ENCODE measurements around the gene PEAK1.
"Not testable (repeated sequence)": the region's sequence is repeated elsewhere in the genome, so short reads cannot be mapped to it uniquely, and the experiment has no call there.

The PEAK1 gene

GRCh38 chr15:77181305-77182074 lies 238.4 kb downstream of the PEAK1 start:
- H3K36me3 ChIP-seq (ENCODE audit: control insufficient read depth, insufficient read depth, low read length) = no peaks in the 10 kb centered on the region
- no peaks in the 10 kb centered on the region for H3K4me1 ChIP-seq (ENCODE audit: control insufficient read depth, insufficient read depth, low read length)
- H3K27me3 ChIP-seq (ENCODE audit: control insufficient read depth, insufficient read depth, low read length) = no peaks in the 10 kb centered on the region
- no peak overlapping the region for H3K9ac ChIP-seq (ENCODE audit: low read length)
- H3K27ac ChIP-seq (ENCODE audit: low read depth, low read length) = no peak overlapping the region
- H3K4me3 ChIP-seq (ENCODE audit: low read length) = no peak overlapping the region

DNA sequence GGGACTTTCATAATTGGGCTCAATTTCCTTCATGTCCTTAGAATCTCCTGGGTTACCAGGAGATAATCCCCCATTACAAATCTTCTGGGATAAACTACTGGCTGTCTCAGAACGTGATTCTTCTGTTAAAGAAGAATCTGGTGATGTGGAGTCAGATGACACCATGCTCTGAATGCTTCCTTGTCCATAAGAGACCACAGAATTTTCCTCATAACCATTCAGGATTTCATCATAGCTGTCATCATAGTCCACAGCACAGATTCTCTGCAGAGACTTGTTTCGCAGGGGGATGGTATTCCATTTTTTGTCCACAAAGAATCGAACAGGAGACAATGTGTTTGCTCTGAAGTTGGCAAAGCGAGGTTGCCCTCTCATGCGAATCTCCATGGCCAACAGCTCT lies 239.1 kb downstream of the PEAK1 start:
- Histone ChIP-seq H3K27ac (ENCODE audit: low read depth, low read length) (no peak overlapping the region), H3K4me1 (ENCODE audit: control insufficient read depth, insufficient read depth, low read length) (no peaks in the 10 kb centered on the region), H3K4me3 (ENCODE audit: low read length) (no peak overlapping the region), H3K36me3 (ENCODE audit: control insufficient read depth, insufficient read depth, low read length) (no peaks in the 10 kb centered on the region), H3K9ac (ENCODE audit: low read length) (no peak overlapping the region), H3K27me3 (ENCODE audit: control insufficient read depth, insufficient read depth, low read length) (no peaks in the 10 kb centered on the region)

DNA sequence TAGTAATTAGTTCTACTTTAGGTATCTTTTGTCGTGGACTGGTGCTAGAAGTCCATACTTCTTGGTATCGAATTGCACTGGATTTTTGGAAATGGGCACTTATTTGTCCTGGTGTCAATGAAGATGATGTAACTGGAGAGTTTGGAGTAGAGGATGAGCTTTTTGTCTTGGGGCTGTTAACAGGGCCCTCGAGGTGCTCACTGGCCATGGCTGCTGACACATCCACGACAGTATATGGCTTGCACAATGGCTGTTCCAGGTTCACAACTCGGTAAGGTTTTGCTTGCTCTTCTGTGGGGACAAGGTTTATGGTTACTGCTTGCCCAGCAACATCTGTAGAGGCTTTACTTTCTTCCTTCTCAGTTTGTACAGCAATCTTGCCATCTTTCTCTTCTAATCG lies 239.6 kb downstream of the PEAK1 start:
- no peak overlapping the region for H3K4me3 ChIP-seq (ENCODE audit: low read length)
- H3K9ac ChIP-seq (ENCODE audit: low read length) = no peak overlapping the region
- H3K27ac ChIP-seq (ENCODE audit: low read depth, low read length) = no peak overlapping the region
- H3K27me3 ChIP-seq (ENCODE audit: control insufficient read depth, insufficient read depth, low read length) = no peaks in the 10 kb centered on the region
- no peaks in the 10 kb centered on the region for H3K36me3 ChIP-seq (ENCODE audit: control insufficient read depth, insufficient read depth, low read length)
- no peaks in the 10 kb centered on the region for H3K4me1 ChIP-seq (ENCODE audit: control insufficient read depth, insufficient read depth, low read length)

GRCh38 chr15:77179541-77179998 lies 240.3 kb downstream of the PEAK1 start:
- Histone ChIP-seq H3K4me3 (ENCODE audit: low read length) (no peak overlapping the region), H3K9ac (ENCODE audit: low read length) (no peak overlapping the region), H3K27ac (ENCODE audit: low read depth, low read length) (no peak overlapping the region), H3K36me3 (ENCODE audit: control insufficient read depth, insufficient read depth, low read length) (no peaks in the 10 kb centered on the region), H3K4me1 (ENCODE audit: control insufficient read depth, insufficient read depth, low read length) (no peaks in the 10 kb centered on the region), H3K27me3 (ENCODE audit: control insufficient read depth, insufficient read depth, low read length) (no peaks in the 10 kb centered on the region)

DNA sequence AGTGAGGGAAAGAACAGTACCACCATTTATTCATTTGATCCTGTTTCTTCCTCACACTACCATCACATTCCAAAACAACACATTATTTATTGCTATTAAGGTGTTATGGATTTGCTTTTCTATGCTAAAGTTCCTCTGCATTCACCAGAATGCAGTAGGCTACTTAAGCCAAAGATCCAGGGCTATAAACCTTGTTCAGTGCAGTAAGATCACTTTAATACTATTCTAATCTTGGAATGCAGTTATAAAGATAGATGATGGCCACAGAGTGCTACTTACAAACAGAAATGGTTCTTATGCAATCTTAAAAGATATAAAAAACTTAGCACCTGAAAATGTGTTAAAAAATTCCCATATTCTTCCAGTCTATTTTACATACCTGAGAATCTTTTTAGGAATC lies 241.5 kb downstream of the PEAK1 start:
- Histone ChIP-seq H3K4me3 (ENCODE audit: low read length) (no peak overlapping the region), H3K4me1 (ENCODE audit: control insufficient read depth, insufficient read depth, low read length) (no peaks in the 10 kb centered on the region), H3K36me3 (ENCODE audit: control insufficient read depth, insufficient read depth, low read length) (no peaks in the 10 kb centered on the region), H3K27ac (ENCODE audit: low read depth, low read length) (no peak overlapping the region), H3K27me3 (ENCODE audit: control insufficient read depth, insufficient read depth, low read length) (no peaks in the 10 kb centered on the region), H3K9ac (ENCODE audit: low read length) (no peak overlapping the region)

- H3K36me3 ChIP-seq (ENCODE audit: control insufficient read depth, insufficient read depth, low read length); H3K4me3 ChIP-seq (ENCODE audit: low read length); H3K4me1 ChIP-seq (ENCODE audit: control insufficient read depth, insufficient read depth, low read length); H3K27ac ChIP-seq (ENCODE audit: low read depth, low read length); H3K9ac ChIP-seq (ENCODE audit: low read length); H3K27me3 ChIP-seq (ENCODE audit: control insufficient read depth, insufficient read depth, low read length): not testable (repeated sequence)
Observed at GRCh38 chr15:77176148-77176547, 243.8 kb downstream of the PEAK1 start.

GRCh38 chr15:77173487-77173886 lies 246.4 kb downstream of the PEAK1 start:
- no peak overlapping the region for H3K9ac ChIP-seq (ENCODE audit: low read length)
- H3K4me1 ChIP-seq (ENCODE audit: control insufficient read depth, insufficient read depth, low read length) = no peaks in the 10 kb centered on the region
- no peak overlapping the region for H3K4me3 ChIP-seq (ENCODE audit: low read length)
- no peak overlapping the region for H3K27ac ChIP-seq (ENCODE audit: low read depth, low read length)
- H3K27me3 ChIP-seq (ENCODE audit: control insufficient read depth, insufficient read depth, low read length) = no peaks in the 10 kb centered on the region
- no peaks in the 10 kb centered on the region for H3K36me3 ChIP-seq (ENCODE audit: control insufficient read depth, insufficient read depth, low read length)

- no peaks in the 10 kb centered on the region for H3K4me1 ChIP-seq (ENCODE audit: control insufficient read depth, insufficient read depth, low read length)
- H3K36me3 ChIP-seq (ENCODE audit: control insufficient read depth, insufficient read depth, low read length) = no peaks in the 10 kb centered on the region
- no peaks in the 10 kb centered on the region for H3K27me3 ChIP-seq (ENCODE audit: control insufficient read depth, insufficient read depth, low read length)
- H3K9ac ChIP-seq (ENCODE audit: low read length) = no peak overlapping the region
- H3K4me3 ChIP-seq (ENCODE audit: low read length) = no peak overlapping the region
- no peak overlapping the region for H3K27ac ChIP-seq (ENCODE audit: low read depth, low read length)
Observed at GRCh38 chr15:77171221-77171967, 248.5 kb downstream of the PEAK1 start.

DNA sequence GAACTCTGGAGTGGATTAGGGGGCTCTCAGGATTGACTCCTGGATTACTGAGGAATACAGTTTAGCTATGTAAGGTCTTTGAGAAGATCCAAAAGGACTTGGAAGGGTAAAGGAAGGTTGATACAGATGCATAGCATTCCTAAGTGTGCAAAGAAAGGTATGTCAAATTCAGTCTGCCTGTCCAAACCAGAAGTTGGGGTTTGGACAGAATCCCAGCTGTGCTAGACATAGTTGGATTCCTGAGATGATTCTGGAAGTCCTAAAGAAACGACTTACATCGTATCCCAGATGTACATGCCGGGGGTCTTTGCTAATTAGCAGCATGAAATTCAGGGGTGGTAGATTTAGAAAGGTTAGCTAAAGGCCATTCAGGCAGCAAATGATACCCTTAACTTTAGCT lies 251.3 kb downstream of the PEAK1 start:
- H3K27ac ChIP-seq (ENCODE audit: low read depth, low read length) = no peak overlapping the region

DNA sequence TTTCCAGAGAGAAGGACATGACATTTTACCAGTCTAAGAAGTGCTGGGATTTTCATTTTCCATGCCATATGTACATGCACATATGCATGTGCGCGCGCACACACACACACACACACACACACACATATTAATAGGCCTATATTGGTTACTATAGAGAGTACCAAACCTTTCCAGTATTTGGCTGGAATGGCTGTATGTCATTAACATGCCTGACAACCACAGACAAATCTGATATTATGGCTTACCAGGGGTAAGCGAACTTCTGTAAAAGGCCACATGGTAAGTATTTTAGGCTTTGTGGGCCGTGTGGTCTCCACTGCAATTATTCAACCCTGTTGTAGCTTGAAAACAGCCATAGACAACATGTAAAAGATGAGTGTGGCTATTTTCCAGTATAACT lies 251.8 kb downstream of the PEAK1 start:
- Histone ChIP-seq H3K36me3 (ENCODE audit: control insufficient read depth, insufficient read depth, low read length) (no peaks in the 10 kb centered on the region), H3K4me1 (ENCODE audit: control insufficient read depth, insufficient read depth, low read length) (no peaks in the 10 kb centered on the region), H3K9ac (ENCODE audit: low read length) (no peak overlapping the region), H3K4me3 (ENCODE audit: low read length) (no peak overlapping the region), H3K27ac (ENCODE audit: low read depth, low read length) (no peak overlapping the region), H3K27me3 (ENCODE audit: control insufficient read depth, insufficient read depth, low read length) (no peaks in the 10 kb centered on the region)

More for the DNA sequence above, 251.3 kb downstream of the PEAK1 start:
- Histone ChIP-seq H3K4me1 (ENCODE audit: control insufficient read depth, insufficient read depth, low read length) (no peaks in the 10 kb centered on the region), H3K36me3 (ENCODE audit: control insufficient read depth, insufficient read depth, low read length) (no peaks in the 10 kb centered on the region), H3K27me3 (ENCODE audit: control insufficient read depth, insufficient read depth, low read length) (no peaks in the 10 kb centered on the region), H3K4me3 (ENCODE audit: low read length) (no peak overlapping the region), H3K9ac (ENCODE audit: low read length) (no peak overlapping the region)

DNA sequence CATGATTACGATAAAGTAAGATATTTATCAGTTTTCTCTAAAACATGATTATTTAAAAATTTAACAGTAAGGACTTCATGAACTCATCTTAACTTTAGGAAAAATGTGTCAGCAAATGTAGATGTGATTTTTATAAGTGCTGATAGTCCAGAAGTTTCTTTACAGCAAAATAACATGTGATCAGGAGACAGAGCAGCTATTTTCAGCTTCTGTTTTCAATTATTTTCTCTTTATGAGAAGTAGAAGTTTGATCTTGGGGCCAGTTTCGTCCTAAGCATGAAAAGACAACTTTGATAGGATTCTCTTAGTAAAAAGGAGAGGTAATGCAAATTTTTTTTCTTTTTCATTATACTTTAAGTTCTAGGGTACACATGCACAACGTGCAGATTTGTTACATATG lies 252.5 kb downstream of the PEAK1 start:
- no peak overlapping the region for H3K9ac ChIP-seq (ENCODE audit: low read length)
- no peak overlapping the region for H3K4me3 ChIP-seq (ENCODE audit: low read length)
- no peaks in the 10 kb centered on the region for H3K4me1 ChIP-seq (ENCODE audit: control insufficient read depth, insufficient read depth, low read length)
- no peak overlapping the region for H3K27ac ChIP-seq (ENCODE audit: low read depth, low read length)
- H3K27me3 ChIP-seq (ENCODE audit: control insufficient read depth, insufficient read depth, low read length) = no peaks in the 10 kb centered on the region
- no peaks in the 10 kb centered on the region for H3K36me3 ChIP-seq (ENCODE audit: control insufficient read depth, insufficient read depth, low read length)

GRCh38 chr15:77163781-77164384 lies 256.0 kb downstream of the PEAK1 start:
- Histone ChIP-seq H3K27me3 (ENCODE audit: control insufficient read depth, insufficient read depth, low read length) (no peaks in the 10 kb centered on the region), H3K4me3 (ENCODE audit: low read length) (no peak overlapping the region), H3K36me3 (ENCODE audit: control insufficient read depth, insufficient read depth, low read length) (no peaks in the 10 kb centered on the region), H3K9ac (ENCODE audit: low read length) (no peak overlapping the region), H3K4me1 (ENCODE audit: control insufficient read depth, insufficient read depth, low read length) (peaks cover 3% of the 10 kb centered on the region), H3K27ac (ENCODE audit: low read depth, low read length) (no peak overlapping the region)

Data from rectal smooth muscle tissue (tissue), 1 donor.